HG03025 (cell line): ENCODE data around the gene ADIPOQ.
A peak's percentile ranks its signal among the peaks of the same experiment; 100 is the strongest.
"Not testable (repeated sequence)": the region's sequence is repeated elsewhere in the genome, so short reads cannot be mapped to it uniquely, and the experiment has no call there.

ENCODE experiments used
- ATAC-seq: cut with Tn5 transposase; IDR thresholded peaks from one replicate; pipeline ENCODE4 v1.9.1; 2021; ENCODE audit warnings: mild to moderate bottlenecking, moderate library complexity; ENCODE audit not compliant: unreplicated experiment, low FRiP score

Gene ADIPOQ

GRCh38 chr3:186825872-186826409, 16.6 kb upstream of the ADIPOQ start:
- ATAC-seq: no peak

GRCh38 chr3:186826410-186826975, 16.0 kb upstream of the ADIPOQ start:
- no peak for ATAC-seq

GRCh38 chr3:186826976-186827857, 15.3 kb upstream of the ADIPOQ start:
- peak; percentile 79 for ATAC-seq

GRCh38 chr3:186828340-186828739, 14.2 kb upstream of the ADIPOQ start:
- ATAC-seq: no peak

GRCh38 chr3:186831798-186832197, 10.7 kb upstream of the ADIPOQ start:
- ATAC-seq: no peak

- ATAC-seq: no peak
Observed at GRCh38 chr3:186832276-186832675, 10.2 kb upstream of the ADIPOQ start.

GRCh38 chr3:186839874-186840641, 2.5 kb upstream of the ADIPOQ start:
- ATAC-seq: no peak

- ATAC-seq: no peak
Observed at GRCh38 chr3:186841620-186842019, 890 bp upstream of the ADIPOQ start.

GRCh38 chr3:186843039-186843432, 526 bp downstream of the ADIPOQ start:
- no peak for ATAC-seq

GRCh38 chr3:186844908-186845307, 2.4 kb downstream of the ADIPOQ start:
- ATAC-seq: no peak

GRCh38 chr3:186845756-186846155, 3.2 kb downstream of the ADIPOQ start:
- no peak for ATAC-seq

GRCh38 chr3:186847437-186847836, 4.9 kb downstream of the ADIPOQ start:
- no peak for ATAC-seq

GRCh38 chr3:186849374-186849975, 7.0 kb downstream of the ADIPOQ start:
- no peak for ATAC-seq

- ATAC-seq: not testable (repeated sequence)
Observed at GRCh38 chr3:186851835-186852234, 9.3 kb downstream of the ADIPOQ start.

- no peak for ATAC-seq
Observed at GRCh38 chr3:186852994-186853393, 10.5 kb downstream of the ADIPOQ start.

GRCh38 chr3:186854146-186854545, 11.6 kb downstream of the ADIPOQ start:
- ATAC-seq: no peak

GRCh38 chr3:186854954-186855353, 12.4 kb downstream of the ADIPOQ start:
- ATAC-seq: no peak

GRCh38 chr3:186857743-186858142, 15.2 kb downstream of the ADIPOQ start:
- ATAC-seq: no peak

- not testable (repeated sequence) for ATAC-seq
Observed at GRCh38 chr3:186865215-186865853, 22.8 kb downstream of the ADIPOQ start.

- ATAC-seq: not testable (repeated sequence)
Observed at GRCh38 chr3:186866095-186866494, 23.6 kb downstream of the ADIPOQ start.
